ENCODE data around the gene CLMN. TPM values are rescaled to one million over a fixed set of nuclear protein-coding genes. Genes with fewer than 3 reads are reported as not detected.

CLMN gene
- total RNA-seq, 1 experiment from 2014 or later = 33.4 TPM

DNA sequence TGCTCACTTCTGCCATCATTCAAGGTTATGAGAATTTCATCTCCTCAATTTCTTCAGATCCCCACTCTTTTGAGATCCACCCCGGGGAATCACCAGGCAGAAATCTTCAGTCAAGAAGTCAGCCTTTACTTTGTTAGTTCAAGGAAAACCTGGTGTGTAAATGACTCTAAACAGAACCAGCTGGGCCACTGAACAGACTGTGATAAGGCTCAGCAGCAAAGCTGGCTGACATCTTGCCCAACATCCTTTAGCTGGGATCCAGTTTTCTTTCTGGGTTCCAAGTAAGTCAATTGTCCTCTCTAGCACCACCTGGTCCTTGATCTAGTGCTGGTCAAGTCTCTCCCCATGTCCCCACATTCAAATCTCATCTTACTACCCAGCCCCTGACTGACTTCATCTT is 11.6 kb downstream of the CLMN start:
- ATAC-seq (no peak), DNase-seq (ENCODE audit: low read depth, low spot score) (no peak)
- no peaks in the 10 kb centered on the region for H3K9me3 ChIP-seq (ENCODE audit: control insufficient read depth in 1 of 2, insufficient read depth in 1 of 2, low read depth in 1 of 2, low read length in 2 of 2)
- no peaks in the 10 kb centered on the region for H3K27me3 ChIP-seq (ENCODE audit: insufficient read depth, low read length)
- no peak overlapping the region for H3K4me3 ChIP-seq (replicated peaks in 1 of 2; ENCODE audit: low read depth in 1 of 2, low read length in 2 of 2)
- no peaks in the 10 kb centered on the region for H3K9me2 ChIP-seq (ENCODE audit: insufficient read depth)
- intact Hi-C loops (cut with micrococcal nuclease) = no loop called here
- H2AFZ ChIP-seq (ENCODE audit: low read depth, low read length, poor library complexity, severe bottlenecking) = no peak overlapping the region
- ChIA-PET RAD21 (ENCODE audit: low non-redundant PET in 1 of 2, low total read pairs in 2 of 2, uncharacterized antibody in 2 of 2, unreplicated experiment in 2 of 2) (no interaction called here), POLR2A (no interaction called here), CTCF (no interaction called here)
- no peaks in the 10 kb centered on the region for H3K36me3 ChIP-seq (ENCODE audit: control insufficient read depth in 1 of 2, insufficient read depth in 2 of 2, low read length in 2 of 2)
- TF ChIP-seq, protein P1, sequence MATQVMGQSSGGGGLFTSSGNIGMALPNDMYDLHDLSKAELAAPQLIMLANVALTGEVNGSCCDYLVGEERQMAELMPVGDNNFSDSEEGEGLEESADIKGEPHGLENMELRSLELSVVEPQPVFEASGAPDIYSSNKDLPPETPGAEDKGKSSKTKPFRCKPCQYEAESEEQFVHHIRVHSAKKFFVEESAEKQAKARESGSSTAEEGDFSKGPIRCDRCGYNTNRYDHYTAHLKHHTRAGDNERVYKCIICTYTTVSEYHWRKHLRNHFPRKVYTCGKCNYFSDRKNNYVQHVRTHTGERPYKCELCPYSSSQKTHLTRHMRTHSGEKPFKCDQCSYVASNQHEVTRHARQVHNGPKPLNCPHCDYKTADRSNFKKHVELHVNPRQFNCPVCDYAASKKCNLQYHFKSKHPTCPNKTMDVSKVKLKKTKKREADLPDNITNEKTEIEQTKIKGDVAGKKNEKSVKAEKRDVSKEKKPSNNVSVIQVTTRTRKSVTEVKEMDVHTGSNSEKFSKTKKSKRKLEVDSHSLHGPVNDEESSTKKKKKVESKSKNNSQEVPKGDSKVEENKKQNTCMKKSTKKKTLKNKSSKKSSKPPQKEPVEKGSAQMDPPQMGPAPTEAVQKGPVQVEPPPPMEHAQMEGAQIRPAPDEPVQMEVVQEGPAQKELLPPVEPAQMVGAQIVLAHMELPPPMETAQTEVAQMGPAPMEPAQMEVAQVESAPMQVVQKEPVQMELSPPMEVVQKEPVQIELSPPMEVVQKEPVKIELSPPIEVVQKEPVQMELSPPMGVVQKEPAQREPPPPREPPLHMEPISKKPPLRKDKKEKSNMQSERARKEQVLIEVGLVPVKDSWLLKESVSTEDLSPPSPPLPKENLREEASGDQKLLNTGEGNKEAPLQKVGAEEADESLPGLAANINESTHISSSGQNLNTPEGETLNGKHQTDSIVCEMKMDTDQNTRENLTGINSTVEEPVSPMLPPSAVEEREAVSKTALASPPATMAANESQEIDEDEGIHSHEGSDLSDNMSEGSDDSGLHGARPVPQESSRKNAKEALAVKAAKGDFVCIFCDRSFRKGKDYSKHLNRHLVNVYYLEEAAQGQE (IDR thresholded peaks at IDR 0.05; ENCODE audit: low read depth) = no peak
- TF ChIP-seq YY1 (IDR thresholded peaks at IDR 0.05; ENCODE audit: extremely low read depth, insufficient replicate concordance, low read depth, low read length) (no peak), EGR1 (IDR thresholded peaks at IDR 0.05; ENCODE audit: low read depth) (no peak), FOSL1 (IDR thresholded peaks at IDR 0.05; ENCODE audit: low read depth) (no peak), SP1 (IDR thresholded peaks at IDR 0.05; ENCODE audit: low read depth) (no peak), SIN3A (IDR thresholded peaks at IDR 0.05; ENCODE audit: low read depth) (no peak), JUND (IDR thresholded peaks at IDR 0.05) (no peak), CEBPB (IDR thresholded peaks at IDR 0.05; ENCODE audit: low read depth) (no peak)
- TF ChIP-seq, protein P2, sequence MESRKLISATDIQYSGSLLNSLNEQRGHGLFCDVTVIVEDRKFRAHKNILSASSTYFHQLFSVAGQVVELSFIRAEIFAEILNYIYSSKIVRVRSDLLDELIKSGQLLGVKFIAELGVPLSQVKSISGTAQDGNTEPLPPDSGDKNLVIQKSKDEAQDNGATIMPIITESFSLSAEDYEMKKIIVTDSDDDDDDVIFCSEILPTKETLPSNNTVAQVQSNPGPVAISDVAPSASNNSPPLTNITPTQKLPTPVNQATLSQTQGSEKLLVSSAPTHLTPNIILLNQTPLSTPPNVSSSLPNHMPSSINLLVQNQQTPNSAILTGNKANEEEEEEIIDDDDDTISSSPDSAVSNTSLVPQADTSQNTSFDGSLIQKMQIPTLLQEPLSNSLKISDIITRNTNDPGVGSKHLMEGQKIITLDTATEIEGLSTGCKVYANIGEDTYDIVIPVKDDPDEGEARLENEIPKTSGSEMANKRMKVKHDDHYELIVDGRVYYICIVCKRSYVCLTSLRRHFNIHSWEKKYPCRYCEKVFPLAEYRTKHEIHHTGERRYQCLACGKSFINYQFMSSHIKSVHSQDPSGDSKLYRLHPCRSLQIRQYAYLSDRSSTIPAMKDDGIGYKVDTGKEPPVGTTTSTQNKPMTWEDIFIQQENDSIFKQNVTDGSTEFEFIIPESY (IDR thresholded peaks at IDR 0.05; ENCODE audit: extremely low read depth, insufficient replicate concordance, low read length) = no peak
- peaks cover 2 to 16% of the 10 kb centered on the region in 2 experiments; a peak in 3 of 4 replicates for H3K4me1 ChIP-seq (ENCODE audit: control insufficient read depth in 1 of 2, insufficient read depth in 2 of 2, low read length in 2 of 2)
- BruUV-seq (replicated peaks) = no TSS peak
- 0 out of 2 replicates have a peak, but pooled peaks cover 7% of the 10 kb centered on the region for H3K79me2 ChIP-seq (ENCODE audit: insufficient read depth, low read length)
- no peak overlapping the region for H3K9ac ChIP-seq (ENCODE audit: low read length)
- H4K20me1 ChIP-seq (ENCODE audit: insufficient read depth) = no peaks in the 10 kb centered on the region
- no peak overlapping the region for H3K27ac ChIP-seq (ENCODE audit: low read depth, low read length)
- no peak overlapping the region for H3K4me2 ChIP-seq (ENCODE audit: low read length)
